Measurements from ENCODE around the gene SPO11.

Gene SPO11, protein sequence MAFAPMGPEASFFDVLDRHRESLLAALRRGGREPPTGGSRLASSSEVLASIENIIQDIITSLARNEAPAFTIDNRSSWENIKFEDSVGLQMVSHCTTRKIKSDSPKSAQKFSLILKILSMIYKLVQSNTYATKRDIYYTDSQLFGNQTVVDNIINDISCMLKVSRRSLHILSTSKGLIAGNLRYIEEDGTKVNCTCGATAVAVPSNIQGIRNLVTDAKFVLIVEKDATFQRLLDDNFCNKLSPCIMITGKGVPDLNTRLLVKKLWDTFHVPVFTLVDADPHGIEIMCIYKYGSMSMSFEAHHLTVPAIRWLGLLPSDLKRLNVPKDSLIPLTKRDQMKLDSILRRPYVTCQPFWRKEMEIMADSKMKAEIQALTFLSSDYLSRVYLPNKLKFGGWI

DNA sequence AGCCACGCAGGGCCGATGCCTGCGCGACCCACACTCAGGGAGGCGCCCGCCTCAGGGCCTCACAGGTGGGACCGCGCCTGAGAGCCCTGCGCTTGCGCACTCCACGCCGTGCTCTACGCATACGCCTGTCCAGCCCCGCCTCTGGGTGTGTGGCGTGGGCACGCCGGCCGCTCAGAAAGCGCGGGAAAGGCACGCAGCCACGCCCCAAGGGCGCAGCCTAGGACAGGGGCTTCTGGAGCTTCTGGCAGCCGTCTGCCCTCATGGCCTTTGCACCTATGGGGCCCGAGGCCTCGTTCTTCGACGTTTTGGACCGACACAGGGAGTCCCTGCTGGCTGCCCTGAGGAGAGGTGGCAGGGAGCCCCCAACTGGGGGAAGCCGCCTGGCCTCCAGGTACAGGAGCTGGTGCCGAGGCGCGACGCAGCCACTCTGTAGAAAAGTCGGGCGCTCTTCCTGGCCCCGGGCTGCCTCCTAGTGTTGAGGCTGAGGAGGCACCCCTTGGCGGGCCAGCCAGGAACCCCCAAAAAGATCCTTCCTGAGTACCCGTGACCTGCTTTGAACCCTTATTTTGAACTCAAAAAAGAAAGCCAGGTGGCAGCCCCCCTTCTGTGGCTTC is at the start of gene SPO11:
Gene SPO11, plus strand, starts transcription at position 196 of the 614 bp plus-strand sequence. Its CDS starts 65 bp downstream, at position 261.
- no peak for DNase-seq (ENCODE audit: low read depth)

DNA sequence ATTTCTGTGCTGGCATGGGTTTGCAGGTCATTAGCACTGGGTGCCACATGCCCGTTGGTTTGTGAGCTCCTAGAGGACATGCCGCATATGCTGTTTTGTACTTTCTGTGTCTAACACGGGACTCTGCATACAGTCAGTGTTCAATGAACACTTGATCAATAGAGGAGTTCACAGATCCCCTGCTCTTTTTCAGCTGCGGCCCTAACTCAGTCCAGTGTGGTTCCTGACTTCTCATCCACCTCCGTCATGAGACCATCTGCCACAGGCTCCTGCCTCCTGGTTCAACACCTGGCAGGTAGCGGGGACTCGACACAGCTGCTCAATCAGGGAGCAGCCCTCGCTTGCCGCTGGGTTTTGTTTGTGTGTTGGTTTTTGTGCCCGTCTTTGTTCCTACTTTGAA is 49.4 kb upstream of the SPO11 start:
- DNase-seq (ENCODE audit: low read depth): no peak

DNA sequence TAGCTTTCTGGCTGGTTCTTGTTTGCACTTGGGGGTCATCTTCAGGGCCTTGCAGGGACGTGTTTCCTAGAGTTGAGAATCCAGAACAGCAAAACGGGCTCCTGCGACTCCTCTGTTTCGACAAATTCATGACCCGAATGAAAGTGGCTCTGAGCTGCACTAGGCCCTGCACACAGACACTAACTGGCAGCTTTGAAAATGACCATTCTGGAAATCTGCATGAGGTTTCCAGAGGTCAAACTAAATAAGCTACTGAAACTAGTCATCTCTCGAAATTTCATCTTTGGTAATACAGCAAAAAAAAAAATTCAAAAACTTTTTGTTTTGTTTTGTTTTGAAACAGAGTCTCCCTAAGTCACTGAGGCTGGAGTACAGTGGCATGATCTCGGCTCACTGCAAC is 47.7 kb upstream of the SPO11 start:
- no peak for DNase-seq (ENCODE audit: low read depth)

DNA sequence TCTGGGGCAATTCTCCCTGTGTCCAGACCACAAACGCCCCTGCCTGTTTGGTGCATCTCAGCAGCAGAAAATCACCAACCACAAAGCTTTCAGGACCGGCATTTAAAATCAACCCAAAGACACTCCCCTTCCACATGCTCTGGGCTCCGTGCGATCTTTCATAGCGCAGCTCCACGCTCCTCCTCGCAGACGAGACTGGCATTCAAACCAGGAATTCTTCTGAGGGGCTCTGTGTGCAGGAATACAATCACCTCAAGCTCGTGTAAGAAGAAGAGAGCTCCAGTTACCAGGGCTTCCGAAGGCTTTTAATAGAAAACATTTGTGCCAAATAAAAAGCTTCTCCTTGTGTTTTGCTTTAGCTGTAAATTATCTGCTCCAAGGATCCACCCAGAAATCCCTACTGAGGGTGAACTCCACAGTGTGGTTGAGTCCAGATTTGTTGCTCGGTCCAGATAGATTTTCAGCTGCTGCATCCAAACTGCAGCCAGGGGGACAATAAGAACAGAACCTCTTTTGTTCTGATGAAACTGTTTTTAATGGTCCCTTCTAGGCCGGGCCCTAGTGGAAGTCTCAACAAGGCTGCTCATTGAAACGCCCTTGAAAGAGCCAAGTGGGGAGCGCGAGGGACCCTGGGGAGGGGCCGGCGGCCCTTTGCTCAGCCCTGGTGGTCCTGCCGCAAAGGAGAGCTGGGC is 46.8 kb upstream of the SPO11 start:
- DNase-seq (ENCODE audit: low read depth): no peak

DNA sequence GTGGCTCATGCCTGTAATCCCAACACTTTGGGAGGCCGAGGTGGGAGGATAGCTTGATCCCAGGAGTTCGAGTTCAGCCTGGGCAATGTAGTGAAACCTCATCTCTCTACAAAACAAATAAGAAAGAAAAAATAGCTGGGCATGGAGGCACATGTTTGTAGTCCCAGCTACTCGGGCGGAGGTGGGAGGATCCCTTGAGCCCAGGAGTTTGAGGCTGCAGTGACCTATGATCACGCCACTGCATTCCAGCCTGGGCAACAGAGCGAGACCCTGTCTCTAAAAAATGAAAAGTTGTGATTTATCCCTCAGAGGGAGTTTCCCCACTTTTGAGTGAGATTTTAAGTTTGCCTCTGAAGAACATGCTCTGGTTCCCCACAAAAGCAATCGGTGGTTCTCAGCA is 45.7 kb upstream of the SPO11 start:
- DNase-seq (ENCODE audit: low read depth): no peak

DNA sequence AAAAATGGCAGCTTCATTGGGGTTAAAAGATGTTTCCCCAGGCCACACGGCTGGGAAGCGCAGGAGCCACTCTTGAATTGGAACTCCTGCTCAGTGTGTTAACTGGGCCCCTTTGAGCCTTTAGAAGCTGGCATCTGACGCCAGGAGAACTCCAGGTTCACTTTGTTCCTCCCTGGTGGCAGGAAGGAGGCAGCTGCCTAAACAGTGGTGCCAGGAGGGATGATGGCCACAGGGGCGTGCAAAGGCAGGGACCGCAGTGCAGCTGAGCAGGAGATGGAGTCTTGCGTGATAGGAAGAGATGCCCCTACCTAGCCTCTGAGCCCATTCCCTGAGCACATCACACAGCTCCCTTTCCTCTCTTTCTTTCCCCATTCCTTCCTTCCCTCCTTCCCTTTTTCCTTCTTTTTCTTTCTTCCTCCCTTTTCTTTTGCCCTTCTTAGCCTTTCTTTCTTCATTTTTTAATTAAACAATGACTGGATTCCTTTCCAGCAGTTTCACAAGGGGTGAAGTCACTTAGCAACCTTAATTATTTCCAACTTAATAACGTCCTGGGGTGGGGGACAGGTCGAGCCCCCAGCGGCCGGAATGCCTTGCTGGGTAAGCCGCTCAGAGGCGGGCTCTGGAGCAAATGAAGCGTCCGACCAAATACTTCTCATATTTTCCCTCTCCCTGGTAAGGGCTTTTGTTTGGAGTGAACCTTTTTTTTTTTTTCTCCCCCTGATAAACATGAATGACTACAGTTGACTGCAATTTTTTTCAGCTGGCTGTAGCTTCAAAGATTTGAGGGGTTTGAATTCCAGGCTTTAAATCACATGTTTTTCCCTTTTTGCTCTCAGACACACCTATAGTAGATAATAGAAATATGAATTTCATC is 42.4 kb upstream of the SPO11 start:
- no peak for DNase-seq (ENCODE audit: low read depth)

DNA sequence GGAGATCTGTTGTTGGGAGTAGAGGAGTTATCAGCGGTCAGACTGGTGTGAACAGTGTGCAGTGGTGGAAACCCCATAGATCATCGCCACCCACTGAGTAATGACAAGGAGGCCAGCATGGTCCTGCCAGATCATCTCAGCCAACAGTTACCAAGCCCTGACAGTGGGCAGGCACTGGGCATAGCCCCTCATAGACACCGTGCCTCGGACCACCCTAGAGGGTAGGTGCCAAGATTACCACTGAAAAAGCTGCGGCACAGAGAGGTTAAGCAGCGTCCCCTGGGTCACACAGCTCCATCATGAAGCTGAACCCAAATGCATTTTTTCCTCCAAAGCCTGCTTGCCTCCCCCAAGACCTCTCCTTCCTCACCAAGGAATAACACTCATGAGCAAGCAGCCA is 41.7 kb upstream of the SPO11 start:
- no peak for DNase-seq (ENCODE audit: low read depth)

DNA sequence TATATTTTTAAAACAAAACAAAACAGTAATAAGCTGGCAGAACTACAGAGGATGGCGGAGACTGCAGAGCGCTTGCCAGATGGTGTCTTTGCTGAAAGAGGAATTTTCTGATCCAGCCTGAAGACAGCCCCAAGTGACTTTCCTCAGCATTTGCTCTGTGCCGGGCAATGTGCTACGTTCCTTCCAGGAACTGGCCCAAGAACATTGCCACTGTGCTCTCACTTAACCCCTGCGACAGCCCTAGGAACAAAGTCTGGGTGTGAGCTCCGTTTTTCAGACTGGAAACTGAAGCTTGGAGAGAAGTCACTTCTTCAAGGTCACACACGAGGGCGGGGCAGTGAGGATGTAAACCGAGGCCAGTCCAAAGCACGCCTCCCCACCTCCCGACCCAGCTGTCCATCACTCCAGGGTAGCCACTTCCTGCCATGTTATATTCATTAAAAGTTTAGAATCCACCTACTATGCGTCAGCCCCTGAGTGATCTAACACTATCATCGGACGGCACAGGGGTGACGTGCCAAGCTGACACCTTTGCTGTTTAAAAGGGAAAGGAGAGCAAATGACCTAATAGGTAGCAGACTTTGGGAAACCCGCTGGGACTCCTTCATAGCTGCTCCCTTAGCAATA is 40.8 kb upstream of the SPO11 start:
- no peak for DNase-seq (ENCODE audit: low read depth)

DNA sequence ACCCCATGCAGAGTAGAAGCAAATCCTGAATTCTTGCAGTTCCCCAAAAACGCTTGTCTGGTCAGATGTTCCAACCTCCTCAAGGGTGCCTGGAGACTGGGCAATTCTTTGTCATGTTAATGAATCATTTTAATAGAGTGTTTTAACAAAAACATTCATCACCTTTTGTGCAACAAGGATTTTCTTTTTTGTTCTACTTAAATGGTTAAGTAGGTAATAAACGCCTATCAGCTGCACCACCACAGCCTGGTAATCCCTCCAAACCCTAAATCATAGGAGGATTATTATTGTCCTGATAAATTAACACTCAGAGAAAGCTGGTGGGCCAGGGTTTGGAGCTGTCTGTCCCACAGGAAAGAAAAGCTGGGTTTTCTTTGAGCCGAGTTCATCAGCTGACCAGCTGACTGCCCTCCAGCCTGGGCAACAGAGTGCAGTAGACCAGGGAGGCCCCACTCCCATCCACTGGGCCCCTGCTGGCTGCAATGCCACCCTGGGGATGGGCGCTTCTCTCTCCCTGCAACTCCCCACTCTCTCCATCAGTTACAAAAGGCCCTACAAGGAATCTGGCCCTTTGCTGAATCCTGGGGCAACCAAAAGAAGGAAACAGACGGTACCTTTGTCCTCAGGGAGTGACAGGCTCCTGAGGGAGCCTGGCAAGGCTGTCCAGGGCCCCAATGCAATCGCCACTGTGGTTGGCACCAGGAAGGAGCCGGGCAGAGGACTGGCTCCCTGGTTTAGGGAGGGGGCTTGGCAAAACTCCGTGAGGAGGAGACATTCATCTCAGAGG is 40.0 kb upstream of the SPO11 start:
- no peak for DNase-seq (ENCODE audit: low read depth)

DNA sequence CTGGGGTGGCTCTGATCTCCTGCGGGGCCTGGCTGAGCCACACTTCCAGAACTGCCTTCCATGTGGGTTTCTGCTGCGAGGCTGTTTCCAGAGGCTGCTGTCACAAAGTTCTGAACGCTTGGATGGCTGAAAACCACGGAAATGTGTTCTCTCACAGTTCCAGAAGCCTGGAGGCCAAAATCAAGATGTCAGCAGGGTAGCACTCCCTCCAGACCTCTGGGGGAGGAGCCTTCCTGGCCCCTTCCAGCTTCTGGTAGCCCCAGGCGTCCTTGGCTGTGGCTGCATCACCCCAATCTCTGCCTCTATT is 39.5 kb upstream of the SPO11 start:
- DNase-seq (ENCODE audit: low read depth): no peak

DNA sequence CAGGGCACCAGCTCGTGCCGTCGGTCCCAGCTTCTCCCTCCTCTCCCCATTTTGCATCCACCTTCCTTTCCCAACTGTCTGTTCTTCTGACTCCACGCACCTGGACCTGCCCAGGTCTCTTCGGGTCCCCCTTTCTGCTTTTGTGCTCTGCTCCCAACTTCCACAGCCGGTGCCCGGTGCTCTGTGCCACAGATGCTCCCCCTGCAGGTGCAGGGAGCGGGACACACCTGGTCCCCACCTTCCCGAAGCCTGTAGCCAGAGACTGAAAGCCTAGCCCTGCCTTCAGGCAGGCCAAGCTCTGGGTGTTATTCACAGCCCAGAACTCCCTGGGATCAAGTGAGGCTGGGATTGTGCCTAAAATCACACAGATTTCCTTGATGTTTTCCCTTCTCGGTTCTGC is 38.6 kb upstream of the SPO11 start:
- no peak for DNase-seq (ENCODE audit: low read depth)

DNA sequence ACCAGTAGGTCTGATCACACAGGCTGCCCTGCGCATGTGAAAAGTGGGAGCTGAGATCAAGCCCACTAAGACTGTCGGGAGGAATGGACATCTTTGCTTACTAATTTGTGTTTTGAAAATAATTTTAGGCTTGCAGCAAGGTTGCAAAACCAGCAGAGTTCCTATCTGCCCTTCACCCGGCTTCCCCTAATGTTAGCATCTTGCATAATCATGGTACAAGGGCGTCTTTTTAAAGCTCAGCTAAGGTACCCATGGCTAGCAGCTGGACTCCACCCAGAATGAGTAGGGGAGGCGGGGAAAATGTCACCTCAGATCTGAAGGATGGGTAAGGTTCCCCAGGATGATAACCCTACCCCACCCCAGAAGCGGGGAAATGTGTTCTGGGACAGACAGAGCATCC is 37.9 kb upstream of the SPO11 start:
- DNase-seq (ENCODE audit: low read depth): no peak

DNA sequence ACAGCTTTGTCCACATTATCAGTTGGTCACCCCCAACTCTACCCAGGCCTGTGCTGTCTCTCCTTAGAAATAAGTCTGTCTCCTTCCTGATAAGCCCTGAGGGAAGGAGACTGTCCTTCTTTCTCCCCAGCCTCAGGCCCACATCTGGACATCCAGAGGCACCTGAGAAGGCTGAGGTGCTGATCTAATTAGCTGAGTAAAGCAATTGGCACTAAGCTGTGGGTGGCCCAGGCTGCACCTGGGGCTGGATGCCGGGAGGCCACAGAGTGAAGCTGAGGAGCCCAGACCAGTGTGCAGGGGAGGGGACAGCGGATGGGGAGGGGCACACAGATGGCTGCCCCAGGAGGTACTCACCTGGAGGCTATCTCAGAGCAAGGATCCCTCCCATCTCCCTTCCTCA is 37.0 kb upstream of the SPO11 start:
- no peak for DNase-seq (ENCODE audit: low read depth)

DNA sequence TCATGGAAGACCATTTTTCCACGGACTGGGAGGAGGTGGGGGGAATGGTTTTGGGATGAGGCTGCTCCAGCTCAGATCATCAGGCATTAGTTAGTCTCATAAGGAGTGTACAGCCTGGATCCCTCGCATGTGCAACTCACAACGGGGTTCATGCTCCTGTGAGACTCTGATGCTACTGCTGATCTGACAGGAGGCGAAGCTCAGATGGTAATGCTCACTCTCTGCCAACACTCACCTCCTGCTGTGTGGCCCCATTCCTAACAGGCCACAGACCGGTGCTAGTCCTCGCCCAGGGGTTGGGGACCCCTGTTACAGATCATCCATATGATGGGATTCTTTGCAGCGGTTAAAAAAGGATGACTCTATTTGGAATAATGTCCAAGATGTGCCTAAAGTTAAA is 35.6 kb upstream of the SPO11 start:
- no peak for DNase-seq (ENCODE audit: low read depth)

DNA sequence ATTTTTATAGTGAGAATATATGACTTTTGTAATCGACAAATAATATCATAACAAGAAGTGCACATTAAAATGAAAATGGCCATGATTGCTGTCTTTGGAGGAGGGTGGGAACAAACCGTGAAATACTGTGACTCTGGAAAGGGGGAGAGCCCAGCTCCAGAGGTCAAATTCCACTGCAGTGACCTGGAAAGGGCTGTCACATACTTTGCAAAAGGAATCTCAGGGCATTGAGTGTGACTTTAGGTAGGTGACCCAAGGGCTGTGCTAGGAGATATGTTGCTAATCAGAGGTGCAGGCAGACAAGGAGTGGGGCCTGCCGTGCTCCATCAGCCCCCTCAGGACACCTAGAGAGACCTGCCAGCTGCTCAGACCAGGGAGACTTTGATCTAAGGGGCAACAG is 35.1 kb upstream of the SPO11 start:
- DNase-seq (ENCODE audit: low read depth): no peak

DNA sequence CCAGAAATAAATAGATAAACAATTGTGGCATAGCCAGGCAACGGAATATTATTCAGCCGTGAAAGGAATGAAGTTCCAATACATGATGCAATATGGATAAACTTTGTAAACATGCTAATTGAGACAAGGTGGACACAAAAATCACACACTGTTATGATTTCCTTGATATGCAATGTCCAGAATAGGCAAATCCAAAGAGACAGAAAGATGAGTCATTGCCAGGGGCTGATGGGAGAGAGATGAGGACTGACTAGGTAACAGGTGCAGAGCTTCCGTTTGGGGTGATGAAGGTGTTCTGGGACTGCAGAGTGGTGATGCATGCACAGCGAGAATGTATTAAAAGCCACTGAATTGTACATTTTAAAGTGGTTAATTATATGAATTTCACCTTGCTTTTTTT is 31.1 kb upstream of the SPO11 start:
- no peak for DNase-seq (ENCODE audit: low read depth)

DNA sequence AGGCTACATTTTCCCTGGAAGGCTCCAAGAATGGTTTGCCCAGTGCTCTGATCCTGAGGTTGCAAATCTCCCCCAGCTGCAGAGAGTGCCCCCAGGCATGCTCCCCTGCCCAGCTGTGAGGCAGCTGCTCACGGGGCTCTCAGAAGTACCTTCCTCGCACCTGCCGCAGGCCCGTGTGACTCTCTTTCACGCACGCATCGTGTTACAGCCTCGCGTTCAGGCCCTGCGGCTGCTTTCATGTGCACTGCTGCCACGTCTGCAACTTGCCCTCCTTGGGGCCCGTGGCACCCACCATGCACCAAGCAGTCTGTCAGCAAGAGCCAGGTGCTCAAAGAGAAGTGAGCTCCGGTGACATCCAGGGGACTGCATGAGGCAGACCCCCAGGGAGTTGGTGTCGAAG is 28.6 kb upstream of the SPO11 start:
- DNase-seq (ENCODE audit: low read depth): no peak

DNA sequence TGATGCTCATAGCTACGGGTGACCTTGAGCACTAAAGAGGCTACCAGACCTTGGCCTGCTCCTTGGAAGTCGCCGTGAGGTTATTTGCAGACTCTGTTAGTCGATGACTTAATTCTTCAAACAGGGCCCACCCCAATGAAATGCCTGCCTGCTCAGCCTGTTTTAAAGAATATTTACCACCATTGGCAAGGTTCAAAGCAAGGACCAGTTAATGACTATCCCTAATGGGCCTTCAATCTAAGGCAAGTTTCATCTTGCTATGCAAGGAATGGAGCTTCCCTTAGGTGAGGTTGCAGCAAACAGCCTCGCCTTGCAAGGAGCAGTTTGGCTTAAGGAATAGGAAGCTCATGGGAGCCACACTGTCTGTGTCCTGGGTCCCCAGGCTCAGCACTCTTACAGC is 22.9 kb upstream of the SPO11 start:
- DNase-seq (ENCODE audit: low read depth): no peak

DNA sequence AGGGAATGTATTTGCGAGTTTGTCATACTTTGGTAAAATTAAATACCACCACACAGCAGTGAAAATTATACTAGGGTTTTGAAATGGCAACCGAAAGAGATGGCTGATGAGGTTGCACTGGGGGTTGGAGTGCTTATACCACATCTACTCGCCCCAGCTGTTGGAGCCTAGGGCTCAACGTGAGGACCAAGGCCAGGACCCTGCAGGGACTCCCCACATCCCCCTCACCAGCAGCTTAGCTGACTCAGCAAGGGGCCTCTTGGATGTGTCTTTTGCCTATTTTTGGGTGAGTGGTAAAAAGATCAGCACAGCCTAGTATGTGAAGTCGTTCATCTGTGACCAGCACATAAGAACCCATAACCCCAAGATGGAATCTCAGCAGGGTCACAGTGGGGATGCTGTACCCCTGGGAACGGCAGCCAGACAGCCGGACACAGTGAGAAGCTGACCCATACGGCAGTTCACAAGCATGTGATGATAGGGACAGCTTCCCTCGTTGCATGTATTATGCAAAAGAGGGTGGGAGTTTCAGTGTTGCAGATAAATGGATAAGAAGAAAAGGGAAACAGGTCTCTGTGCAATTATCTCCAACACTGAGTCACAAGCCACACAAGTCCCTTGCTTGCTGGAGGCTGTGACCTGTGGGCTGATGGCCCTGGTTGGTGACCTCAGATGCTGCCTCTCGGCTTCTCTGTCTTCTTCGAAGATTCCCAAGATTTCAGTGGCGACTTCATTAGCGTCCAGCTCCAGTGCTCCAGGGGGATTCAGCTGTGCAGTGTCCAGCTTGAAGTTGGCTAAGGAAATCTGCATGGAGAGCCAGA is 20.9 kb upstream of the SPO11 start:
- no peak for DNase-seq (ENCODE audit: low read depth)

DNA sequence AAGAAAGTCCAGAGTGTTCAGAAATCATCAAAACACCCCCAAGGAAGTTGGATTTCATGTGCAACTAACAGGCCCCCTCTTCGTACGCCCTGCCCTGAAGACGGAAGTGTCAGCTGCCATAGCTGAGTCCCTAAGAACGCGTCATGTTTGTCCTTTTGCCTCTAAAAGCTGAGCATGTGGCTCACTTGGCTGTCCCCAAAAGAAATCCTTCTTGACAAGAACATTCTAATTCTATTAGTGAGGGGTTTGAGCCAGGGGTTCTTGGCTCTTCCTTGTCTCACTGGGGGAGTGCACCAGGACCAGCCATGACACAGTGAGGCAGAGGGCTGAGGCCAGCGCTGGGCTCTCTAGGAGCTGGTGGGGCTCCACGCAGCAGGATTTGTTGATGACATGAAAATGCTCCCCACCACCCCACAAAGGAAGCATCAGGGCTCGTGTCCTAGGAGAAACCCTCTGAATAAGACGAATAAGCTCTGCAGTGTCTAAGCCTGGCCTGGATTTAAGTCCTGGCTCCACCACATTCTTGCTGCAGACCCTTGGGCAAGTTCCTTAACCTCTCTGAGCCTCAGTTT is 20.0 kb upstream of the SPO11 start:
- DNase-seq (ENCODE audit: low read depth): no peak
